MM.1S (cell line): ENCODE results near the gene MAN1C1.

Experiments
- EZH2 ChIP-seq: fragments of 300-600 bp; sonication (generic); optimal IDR thresholded peaks from 2 replicates; pipeline ENCODE3; 2017; ENCODE audit warnings: low read depth, mild to moderate bottlenecking, antibody characterized with exemption, low read length, mixed read lengths
- EZH2phosphoT487 ChIP-seq: fragments of 300-600 bp; sonication (generic); IDR thresholded peaks from 2 replicates; pipeline ENCODE4 v1.6.1; 2018; ENCODE audit warnings: antibody characterized with exemption, low read length
- TF ChIP-seq, protein P1 (sequence below): fragments of 300-600 bp; sonication (generic); IDR thresholded peaks from 2 replicates; pipeline ENCODE4 v1.5.1; 2016; ENCODE audit warnings: antibody characterized with exemption, low read length, mixed read lengths

DNA sequence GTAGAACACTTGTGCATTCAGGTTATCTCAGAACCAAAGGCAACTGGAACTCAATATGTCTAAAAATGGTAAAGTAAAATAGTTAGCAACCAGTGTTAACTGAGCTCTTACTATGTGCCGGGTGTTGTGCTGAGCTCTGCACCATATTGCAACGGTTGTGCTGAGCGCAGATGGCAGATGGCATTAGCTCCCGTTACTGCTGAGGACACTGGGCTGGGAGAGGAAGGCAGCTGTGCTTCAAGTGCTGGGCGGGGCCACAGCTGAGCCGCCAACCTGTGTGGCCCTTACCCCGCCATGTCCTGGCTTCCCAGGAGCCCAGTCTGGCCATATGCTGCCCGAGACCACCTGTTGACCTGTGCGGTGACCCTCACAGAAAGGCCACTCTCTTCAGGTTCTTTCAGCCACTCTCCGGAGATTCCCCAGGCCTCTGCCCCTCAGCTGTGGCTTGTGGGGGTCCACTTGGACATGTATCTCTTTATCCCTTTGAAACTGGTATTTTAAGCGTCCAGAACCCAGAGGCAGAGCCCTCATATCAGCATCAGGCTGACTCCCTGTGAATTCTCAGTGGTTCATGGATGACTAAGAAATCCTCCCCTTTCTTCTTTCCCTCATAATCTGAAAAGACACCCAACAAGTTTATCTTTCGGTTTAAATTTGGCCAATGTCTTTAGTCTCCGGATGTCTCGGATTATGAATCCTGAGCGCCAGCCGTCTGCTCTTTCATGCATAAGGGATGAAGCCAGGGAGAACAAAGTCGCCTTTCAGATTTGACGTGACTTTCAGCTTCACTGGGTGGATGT is 46.8 kb upstream of the MAN1C1 start:
- TF ChIP-seq, protein P1, sequence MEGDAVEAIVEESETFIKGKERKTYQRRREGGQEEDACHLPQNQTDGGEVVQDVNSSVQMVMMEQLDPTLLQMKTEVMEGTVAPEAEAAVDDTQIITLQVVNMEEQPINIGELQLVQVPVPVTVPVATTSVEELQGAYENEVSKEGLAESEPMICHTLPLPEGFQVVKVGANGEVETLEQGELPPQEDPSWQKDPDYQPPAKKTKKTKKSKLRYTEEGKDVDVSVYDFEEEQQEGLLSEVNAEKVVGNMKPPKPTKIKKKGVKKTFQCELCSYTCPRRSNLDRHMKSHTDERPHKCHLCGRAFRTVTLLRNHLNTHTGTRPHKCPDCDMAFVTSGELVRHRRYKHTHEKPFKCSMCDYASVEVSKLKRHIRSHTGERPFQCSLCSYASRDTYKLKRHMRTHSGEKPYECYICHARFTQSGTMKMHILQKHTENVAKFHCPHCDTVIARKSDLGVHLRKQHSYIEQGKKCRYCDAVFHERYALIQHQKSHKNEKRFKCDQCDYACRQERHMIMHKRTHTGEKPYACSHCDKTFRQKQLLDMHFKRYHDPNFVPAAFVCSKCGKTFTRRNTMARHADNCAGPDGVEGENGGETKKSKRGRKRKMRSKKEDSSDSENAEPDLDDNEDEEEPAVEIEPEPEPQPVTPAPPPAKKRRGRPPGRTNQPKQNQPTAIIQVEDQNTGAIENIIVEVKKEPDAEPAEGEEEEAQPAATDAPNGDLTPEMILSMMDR: no peak
- TF ChIP-seq EZH2: no peak
- TF ChIP-seq EZH2phosphoT487: no peak
